ENCODE data around the gene EMC8.

GRCh38 chr16:85768199-85768598 lies 31.1 kb downstream of the EMC8 start:
- TF ChIP-seq POLR2A (IDR thresholded peaks at IDR 0.05; ENCODE audit: low read length), result no peak
- TF ChIP-seq GATA1 (IDR thresholded peaks at IDR 0.05; ENCODE audit: low read depth, low read length), result no peak
